HG03095 (cell line): ENCODE measurements around the gene IL4I1.

Experiments
- ATAC-seq: cut with Tn5 transposase; IDR thresholded peaks from one replicate; pipeline ENCODE4 v1.9.1; 2021; ENCODE audit warnings: moderate library complexity; ENCODE audit not compliant: unreplicated experiment

The IL4I1 gene

DNA sequence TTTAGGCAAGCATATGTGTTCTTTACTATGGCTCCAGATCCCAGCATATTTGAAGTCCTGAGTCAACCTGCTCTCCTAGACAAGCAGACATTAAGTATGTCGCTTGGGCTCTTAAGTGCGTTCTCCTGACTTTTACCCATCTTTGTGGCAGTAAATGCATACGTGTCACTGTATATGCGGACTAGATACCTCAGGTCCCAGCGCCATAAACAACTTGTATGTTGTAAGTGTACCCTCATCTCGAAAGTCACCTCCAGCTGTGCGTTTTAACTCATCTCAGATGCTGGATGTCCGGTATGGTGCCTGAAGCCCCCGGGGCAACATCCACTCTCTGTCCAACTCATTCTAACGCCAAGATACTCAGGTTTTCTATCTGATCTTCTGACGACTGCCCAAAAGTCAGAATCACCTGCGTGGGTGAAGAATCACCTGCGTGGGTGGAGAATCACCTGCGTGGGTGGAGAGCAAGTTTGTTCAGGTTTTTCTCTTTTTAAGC, 44.0 kb downstream of the IL4I1 start:
- ATAC-seq = no peak

DNA sequence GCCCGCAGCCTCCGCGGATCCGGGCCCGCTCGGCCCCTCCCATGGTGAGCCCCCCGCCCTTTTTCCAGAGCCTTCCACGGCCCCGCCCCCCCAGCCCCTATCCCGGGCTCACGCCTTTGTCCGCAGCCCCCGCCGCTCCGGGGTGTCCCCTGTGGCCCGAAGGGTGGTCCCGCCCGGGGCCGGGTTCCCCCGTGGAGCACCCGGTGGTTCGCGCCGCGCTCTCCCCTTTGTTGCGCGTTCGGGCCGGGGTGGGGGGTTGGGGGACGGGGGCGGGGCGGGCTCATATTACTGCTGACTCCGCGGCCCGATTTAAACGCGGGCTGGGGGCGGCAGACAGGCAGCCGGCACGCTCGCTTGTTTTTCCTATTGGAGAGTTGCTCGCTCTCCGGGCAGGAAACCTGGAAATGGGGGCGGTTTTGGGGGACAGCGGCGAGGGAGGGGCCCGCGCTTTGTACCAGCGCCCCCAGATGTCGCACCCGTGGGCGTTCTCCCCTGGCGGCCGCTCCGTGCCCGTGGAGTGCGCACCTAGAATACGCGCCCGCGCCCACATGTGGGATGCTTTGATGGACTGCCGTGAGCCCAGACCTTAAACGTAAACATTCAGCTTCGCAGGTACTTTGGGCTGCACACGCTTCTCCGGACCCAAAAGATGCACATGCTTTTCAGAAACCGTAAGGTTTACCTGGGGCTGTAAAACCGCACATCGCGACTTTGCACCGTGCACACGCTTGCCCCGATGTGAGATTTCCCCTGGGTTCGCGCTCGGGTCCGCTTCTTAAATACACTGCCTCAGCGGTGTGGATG, 45.0 kb downstream of the IL4I1 start:
- ATAC-seq = no peak

DNA sequence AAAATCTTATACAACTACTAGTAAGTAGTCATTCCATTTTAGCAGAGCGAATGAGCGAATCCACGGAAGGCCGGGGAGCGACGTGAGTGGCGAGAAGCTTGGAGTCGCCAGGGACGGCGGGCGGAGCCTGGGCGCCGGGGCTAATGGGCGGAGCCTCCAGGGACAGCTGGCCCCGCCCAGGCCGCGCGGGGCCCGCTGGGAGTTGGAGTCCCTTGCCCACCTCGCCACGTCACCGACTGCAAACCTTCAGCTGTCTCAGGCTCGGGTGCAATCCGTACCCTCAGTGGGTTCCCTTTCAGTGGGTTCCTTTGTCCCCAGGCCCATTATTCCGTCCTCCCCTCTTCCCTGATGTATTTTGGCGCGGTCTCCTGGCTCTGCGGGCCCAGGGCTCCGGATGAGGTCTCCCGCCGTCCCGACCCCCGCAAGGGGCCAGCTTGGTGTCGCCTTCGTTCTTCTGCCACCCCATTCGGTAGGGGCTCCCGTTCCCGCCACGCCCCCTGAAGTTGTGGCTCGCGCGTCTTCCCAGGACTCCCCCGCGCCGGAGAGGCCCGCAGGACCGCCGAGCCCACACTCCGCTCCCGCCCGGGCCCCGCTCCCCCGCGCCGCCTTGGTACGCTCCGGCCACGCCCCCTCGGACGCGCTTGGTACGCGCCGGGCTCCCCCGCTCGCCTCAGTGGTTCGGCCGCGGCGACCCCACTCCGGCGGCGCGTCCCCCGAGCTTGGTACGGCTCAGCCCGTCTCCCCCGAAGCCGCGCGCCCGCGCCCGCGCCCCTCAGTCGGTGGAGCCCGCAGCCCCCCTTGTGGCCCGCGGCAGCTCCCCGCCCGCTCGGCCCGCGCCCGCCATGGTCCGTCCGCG, 46.0 kb downstream of the IL4I1 start, which contains the start of gene PTOV1:
TSS of gene PTOV1 (plus strand) at position 673 of the 856 bp plus-strand sequence.
- ATAC-seq = peak; percentile 64

DNA sequence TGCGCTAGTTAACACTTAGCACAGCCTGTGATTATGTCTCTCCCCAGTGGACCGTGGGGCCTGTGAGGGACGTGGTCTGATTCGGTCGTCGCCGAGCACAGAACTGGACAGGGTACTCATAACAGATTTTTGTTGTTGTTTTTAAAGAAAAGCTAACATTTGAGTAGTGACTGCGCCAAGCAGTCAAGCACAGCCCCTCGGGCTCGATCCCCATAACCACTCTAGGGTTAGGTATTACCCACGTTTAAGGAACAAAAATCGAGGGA, 46.5 kb downstream of the IL4I1 start:
- no peak for ATAC-seq

DNA sequence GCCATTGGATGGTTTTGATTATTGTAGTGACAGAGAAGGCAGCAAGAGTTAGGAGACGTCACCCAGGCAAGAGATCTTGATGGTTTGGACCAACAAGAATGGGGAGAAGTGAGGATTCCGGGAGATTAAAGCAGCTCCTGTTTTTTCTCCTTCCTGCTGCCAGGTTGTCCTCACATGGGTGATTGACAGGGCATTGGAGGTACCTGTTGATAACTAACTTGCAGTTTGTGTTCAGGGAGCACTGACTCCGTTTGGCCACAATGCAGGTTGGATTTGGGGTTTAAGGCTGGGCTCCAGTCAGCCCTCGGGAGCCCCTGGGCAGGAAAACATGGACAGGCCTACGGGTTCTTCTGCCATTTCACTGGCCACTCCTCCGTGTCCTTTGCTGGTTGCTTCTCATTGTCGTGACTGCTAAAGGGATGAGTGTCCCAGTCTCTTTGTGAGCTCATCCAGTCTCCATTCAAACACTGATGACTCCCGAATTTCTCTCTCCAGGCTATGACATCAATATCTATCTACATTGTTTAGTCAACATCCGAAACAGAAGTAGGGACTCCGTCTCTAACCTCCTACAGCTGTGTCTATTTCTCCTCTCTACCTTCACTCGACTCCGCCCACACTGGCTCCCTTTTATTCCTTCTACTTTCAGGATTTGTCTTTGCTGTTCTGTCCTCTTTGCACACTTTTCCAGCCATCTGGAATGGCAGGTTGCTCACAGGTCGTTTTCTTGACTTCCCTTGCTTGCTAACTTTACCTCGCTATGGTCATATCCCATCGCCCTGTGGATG, 47.1 kb downstream of the IL4I1 start:
- ATAC-seq = no peak

DNA sequence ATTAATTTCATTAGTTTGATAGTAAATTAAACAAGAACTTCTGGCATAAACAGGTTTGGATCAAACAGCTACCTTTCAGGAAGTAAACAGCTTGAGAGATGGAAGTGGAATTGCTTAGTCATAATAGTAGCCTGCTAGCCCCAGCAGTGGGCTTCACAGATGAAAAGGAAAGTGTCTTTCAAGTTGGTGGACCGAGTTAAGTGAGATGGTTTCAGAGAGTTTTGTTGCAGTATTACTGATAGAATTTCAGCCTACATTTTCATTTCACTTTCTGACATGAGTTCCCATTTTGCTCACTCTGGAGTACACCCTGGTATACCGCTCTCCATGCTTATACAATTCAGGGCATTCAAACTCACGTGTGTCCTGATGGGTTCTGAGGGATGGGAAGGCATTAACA, 47.7 kb downstream of the IL4I1 start:
- no peak for ATAC-seq

DNA sequence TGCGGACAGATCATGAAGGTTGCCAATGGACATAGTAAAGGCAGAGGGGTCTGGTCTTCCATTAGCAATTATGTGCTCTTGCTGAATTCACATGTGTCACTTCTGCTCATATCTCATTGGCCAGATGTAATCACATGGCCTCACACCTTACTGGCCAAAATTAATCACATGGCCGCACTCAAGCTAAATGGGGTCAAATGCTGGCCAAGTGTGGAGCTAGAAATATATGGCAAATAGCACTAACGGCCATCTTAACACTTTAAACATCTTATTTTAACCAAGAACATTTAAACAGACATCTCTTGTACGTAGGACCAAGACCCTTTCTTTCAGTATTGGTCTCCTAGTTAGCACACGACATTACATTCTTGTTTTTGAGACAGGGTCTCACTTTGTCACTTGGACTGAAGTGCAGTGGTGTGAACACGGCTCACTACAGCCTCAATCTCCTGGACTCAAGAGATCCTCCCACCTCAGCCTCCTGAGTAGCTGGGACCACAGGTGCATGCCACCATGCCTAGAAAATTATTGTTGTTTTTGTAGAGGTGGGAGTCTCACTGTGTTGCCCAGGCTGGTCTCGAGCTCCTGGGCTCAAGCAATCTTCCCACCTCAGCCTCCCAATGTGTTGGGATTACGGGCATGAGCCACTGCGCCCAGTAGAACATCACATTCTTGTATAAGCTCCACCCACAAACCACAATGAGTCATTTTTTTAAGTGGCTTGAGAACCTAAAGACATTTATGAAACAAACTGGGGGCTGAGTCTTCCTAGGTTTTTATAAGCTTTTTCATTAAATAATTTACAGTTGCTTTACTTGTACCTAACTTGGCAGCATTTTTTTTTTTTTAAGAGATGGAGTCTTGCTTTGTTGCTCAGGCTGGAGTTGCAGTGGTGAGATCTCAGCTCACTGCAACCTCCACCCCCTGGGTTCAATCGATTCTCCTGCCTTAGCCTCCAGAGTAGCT, 48.7 kb downstream of the IL4I1 start:
- ATAC-seq = no peak

DNA sequence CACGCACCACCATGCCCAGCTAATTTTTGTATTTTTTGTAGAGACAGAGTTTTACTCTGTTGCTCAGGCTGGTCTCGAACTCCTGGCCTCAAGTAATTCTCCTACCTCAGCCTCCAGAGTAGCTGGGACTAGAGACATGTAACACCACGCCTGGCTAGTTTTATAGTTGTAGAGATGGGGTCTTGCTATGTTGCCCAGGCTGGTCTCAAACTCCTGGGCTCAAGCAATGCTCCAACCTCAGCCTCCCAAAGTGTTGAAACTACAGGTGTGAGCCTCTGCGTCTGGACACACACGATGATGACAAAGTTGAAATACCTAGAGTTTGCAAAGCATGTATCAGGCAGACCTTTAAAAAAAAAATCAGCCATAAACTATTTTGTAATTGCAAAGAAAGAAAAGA, 50.3 kb downstream of the IL4I1 start:
- no peak for ATAC-seq

DNA sequence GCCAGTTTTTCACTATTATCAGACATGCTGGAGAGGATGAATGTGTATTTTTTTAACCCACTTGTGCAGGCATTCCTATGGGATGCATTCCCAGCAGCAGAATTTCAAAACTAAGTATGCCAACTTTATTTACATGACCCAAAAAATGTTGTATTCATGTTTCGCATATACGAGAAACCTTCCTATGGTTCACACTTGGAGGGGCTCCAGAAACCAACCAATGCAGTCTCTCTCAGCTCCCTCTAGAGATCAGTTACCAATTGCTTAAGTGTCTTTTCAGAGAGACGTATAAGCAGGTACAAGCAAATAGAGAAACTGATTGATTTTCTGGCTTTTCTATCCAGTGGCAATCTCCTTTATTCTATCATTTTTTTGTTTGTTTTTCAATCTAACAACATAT, 51.3 kb downstream of the IL4I1 start:
- ATAC-seq = no peak

DNA sequence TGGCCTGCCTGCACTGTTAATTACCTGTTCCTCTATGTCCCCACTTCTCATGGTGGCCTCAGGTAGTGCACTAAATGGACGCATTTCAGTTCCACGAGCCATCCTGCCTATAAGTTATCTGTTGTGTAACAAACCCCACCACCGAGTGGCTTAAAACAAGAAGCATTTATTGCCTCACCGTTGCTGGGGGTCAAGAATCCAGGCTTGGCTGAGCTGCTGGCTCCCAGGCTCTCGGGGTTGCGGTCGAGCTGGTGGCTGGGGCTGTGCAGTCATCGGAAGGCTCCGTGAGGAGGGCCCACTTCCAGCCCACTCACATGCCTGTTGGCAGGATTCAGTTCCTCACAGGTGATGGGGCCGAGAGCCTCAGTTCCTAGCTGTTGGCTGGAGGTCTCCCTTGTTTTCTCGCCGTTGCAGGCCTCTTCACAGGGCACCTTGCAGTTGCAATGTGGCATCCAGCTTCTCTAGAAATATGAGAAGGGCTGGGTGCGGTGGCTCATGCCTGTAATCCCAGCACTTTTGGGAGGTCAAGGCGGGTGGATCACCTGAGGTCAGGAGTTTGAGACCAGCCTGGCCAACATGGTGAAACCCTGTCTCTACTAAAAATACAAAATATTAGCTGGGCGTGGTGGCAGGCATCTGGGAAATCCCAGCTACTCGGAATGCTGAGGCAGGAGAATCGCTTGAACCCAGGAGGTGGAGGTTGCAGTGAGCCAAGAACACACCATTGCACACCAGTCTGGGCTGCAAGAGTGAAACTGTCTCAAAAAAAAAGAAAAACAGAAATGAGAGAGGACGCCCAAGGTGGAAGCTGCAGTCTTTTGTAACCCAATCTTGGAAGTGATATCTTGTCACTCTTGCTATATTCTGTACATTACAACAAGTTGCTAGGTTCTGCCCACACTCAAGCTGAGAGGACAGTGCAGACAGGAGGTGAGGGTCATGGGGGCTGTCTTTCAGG, 52.3 kb downstream of the IL4I1 start:
- no peak for ATAC-seq

DNA sequence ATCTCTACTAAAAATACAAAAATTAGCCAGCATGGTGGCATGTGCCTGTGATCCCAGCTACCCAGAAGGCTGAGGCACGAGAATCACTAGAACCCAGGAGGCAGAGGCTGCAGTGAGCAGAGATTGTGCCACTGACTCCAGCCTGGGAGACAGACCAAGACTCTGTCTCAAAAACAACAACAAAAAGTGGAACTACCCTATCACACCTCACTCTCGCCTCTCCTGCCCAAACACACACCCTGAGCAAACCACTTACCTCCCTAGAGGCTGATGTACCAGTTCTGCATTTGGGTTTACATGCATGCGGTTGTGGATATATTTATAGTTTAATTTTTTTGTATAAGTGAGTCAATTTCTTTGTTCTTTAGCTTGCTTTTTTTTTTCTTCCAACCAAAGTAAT, 53.4 kb downstream of the IL4I1 start:
- ATAC-seq = no peak

DNA sequence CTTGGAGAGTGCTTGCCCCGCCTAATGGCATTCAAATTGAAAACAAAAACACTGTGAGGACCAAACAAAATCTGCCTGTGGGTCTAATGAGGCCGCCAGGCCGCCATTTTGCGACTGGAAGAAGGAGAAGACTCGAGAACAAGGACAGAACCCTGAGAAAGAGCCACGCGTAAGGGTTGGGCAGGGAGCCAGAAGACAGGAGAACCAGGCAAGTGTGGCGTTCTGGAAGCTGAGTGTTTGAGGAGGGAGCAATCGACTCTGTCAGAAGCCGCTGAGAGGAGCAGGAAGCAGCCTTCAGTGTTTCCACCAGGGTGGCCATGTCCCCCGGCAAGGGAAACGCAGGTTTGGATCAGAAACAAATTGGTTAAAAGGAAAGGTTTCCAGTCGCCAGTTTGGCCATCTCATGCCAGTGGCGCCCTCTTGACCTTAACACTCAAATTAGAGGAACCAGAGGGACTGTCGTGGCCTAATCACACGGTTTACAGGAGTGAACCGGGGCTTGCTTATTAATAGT, 55.9 kb downstream of the IL4I1 start:
- ATAC-seq = no peak

DNA sequence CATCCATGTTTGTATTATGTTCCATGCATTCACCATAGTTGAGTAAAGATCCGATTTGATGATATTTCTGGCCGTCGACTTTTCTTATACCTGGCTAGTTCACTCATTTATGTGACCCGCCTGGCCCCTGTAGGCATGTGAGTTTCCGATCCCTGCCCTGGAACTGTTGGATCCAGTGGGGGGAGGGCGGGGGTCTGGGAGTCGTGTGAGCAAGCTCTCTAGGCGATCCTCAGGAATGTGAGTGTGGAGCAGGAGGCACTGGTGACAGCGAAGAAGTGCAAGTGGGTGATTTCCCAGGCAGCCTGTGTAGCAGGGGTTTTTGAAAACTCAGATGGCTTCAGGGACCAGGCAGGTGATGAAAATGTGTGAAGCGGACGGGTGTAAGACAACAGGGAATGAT, 56.4 kb downstream of the IL4I1 start:
- ATAC-seq = no peak

DNA sequence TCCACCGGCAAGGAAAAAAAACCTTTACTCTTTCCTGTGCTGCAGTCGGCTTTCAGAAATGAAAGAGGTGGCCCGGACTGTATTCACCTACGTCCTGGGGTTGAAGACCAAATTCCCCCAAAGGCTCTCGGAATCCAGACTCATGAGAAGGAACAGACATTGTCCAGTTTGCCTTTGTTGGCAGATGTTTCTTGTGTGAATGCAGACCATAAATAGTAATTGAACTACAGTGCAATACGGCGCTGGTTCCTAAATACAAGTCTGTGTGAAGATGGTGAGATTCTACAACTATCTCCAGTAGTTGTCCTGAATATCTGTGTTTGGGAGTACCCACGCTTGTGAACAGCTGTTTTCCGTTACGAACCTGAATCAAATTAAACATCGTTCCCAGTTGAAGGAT, 57.0 kb downstream of the IL4I1 start:
- ATAC-seq = no peak
